ENCODE results near the gene CYP2C18. TPM values are rescaled to one million over a fixed set of nuclear protein-coding genes. Genes with fewer than 3 reads are reported as not detected.

The CYP2C18 gene
- total RNA-seq, 1 experiment from 2014 or later: not detected

DNA sequence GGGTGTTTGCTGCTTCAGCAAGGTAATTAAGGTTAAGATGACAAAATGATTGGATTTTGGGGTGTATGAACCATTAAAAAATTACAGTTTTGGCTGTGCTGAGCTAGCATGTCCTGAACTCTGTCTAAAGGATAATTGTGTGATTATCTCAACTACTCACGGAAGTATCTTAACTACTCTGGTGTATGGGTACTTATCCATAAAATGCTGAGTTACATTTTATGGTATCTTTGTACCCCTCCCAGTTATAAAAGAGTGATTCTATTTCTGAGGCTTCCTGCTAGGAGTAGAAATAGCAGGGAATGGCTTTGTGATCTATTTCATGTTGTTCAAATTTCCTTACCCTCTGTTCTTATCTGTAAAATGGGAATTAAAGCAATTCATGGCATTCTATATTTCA is 22.6 kb downstream of the CYP2C18 start:
- H3K36me3 ChIP-seq (ENCODE audit: insufficient read depth, low read length, poor library complexity, severe bottlenecking): no peaks in the 10 kb centered on the region
- CTCF ChIA-PET: no interaction called here
- H3K27me3 ChIP-seq (replicated peaks; ENCODE audit: insufficient read depth, low read depth, low read length, poor library complexity): no peaks in the 10 kb centered on the region
- H3K4me1 ChIP-seq (ENCODE audit: insufficient read depth, low read length, poor library complexity, severe bottlenecking): no peaks in the 10 kb centered on the region
- BruUV-seq (replicated peaks): no TSS peak
- no peak overlapping the region for H3K27ac ChIP-seq (ENCODE audit: low read depth, low read length, poor library complexity, severe bottlenecking)
- no peak for DNase-seq (ENCODE audit: low spot score)
- no peak overlapping the region for H3K4me3 ChIP-seq (ENCODE audit: low read depth, low read length, poor library complexity, severe bottlenecking)
- no peaks in the 10 kb centered on the region for H3K9me3 ChIP-seq (ENCODE audit: low read depth, low read length, poor library complexity, severe bottlenecking)
- POLR2A ChIA-PET (ENCODE audit: low non-redundant PET): no interaction called here
- intact Hi-C loops (cut with micrococcal nuclease; ENCODE audit: unreplicated experiment): no loop called here
- TF ChIP-seq CTCF (conservative IDR thresholded peaks at IDR 0.05; ENCODE audit: low read depth, low read length) (no peak), EZH2 (IDR thresholded peaks at IDR 0.05; ENCODE audit: borderline replicate concordance, low read depth, low read length, poor library complexity, severe bottlenecking) (no peak)

- H3K4me1 ChIP-seq (ENCODE audit: insufficient read depth, low read length, poor library complexity, severe bottlenecking): no peaks in the 10 kb centered on the region
- intact Hi-C loops (cut with micrococcal nuclease; ENCODE audit: unreplicated experiment): no loop called here
- BruUV-seq (replicated peaks): no TSS peak
- H3K9me3 ChIP-seq (ENCODE audit: low read depth, low read length, poor library complexity, severe bottlenecking): no peaks in the 10 kb centered on the region
- CTCF ChIA-PET: no interaction called here
- H3K27ac ChIP-seq (ENCODE audit: low read depth, low read length, poor library complexity, severe bottlenecking): no peak overlapping the region
- no peaks in the 10 kb centered on the region for H3K36me3 ChIP-seq (ENCODE audit: insufficient read depth, low read length, poor library complexity, severe bottlenecking)
- H3K27me3 ChIP-seq (replicated peaks; ENCODE audit: insufficient read depth, low read depth, low read length, poor library complexity): no peaks in the 10 kb centered on the region
- no peak overlapping the region for H3K4me3 ChIP-seq (ENCODE audit: low read depth, low read length, poor library complexity, severe bottlenecking)
- POLR2A ChIA-PET (ENCODE audit: low non-redundant PET): no interaction called here
- DNase-seq (ENCODE audit: low spot score): no peak
- TF ChIP-seq EZH2 (IDR thresholded peaks at IDR 0.05; ENCODE audit: borderline replicate concordance, low read depth, low read length, poor library complexity, severe bottlenecking) (no peak), CTCF (conservative IDR thresholded peaks at IDR 0.05; ENCODE audit: low read depth, low read length) (no peak)
These were observed 27.0 kb downstream of the CYP2C18 start for GRCh38 chr10:94710578-94710977.

DNA sequence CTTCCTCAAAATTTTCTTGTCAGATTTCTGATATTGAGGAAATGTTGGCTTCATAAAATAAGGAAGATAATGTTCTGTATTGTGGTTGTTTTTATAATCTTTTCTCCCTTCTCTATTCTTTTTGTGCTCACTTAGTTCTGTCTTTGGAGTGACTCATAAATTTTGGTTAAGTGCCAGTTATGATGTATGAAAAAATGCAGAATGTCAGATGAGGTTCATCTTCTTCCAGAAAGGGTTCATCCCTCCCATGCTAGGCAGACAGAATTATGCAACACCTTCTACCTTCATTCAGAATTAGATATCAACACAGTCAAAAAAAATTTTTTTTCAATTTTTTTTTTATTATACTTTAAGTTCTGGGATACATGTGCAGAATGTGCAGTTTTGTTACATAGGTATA is 42.3 kb downstream of the CYP2C18 start:
- Histone ChIP-seq H3K27me3 (replicated peaks; ENCODE audit: insufficient read depth, low read depth, low read length, poor library complexity) (no peaks in the 10 kb centered on the region), H3K36me3 (ENCODE audit: insufficient read depth, low read length, poor library complexity, severe bottlenecking) (no peaks in the 10 kb centered on the region), H3K27ac (ENCODE audit: low read depth, low read length, poor library complexity, severe bottlenecking) (no peak overlapping the region), H3K9me3 (ENCODE audit: low read depth, low read length, poor library complexity, severe bottlenecking) (no peaks in the 10 kb centered on the region), H3K4me1 (ENCODE audit: insufficient read depth, low read length, poor library complexity, severe bottlenecking) (no peaks in the 10 kb centered on the region), H3K4me3 (ENCODE audit: low read depth, low read length, poor library complexity, severe bottlenecking) (no peak overlapping the region)
- DNase-seq (ENCODE audit: low spot score): no peak
- ChIA-PET POLR2A (ENCODE audit: low non-redundant PET) (no interaction called here), CTCF (no interaction called here)
- BruUV-seq (replicated peaks): no TSS peak
- TF ChIP-seq CTCF (conservative IDR thresholded peaks at IDR 0.05; ENCODE audit: low read depth, low read length) (no peak), EZH2 (IDR thresholded peaks at IDR 0.05; ENCODE audit: borderline replicate concordance, low read depth, low read length, poor library complexity, severe bottlenecking) (no peak)
- intact Hi-C loops (cut with micrococcal nuclease; ENCODE audit: unreplicated experiment): no loop called here

Measured in A673 (cell line).